Right lobe of liver (tissue), 4 donors: Measurements from ENCODE around the gene WDFY2.

ENCODE experiments used
- CTCF ChIP-seq, 4 donors: fragments of 200-600 bp in 3 of 4; fragments of 450-650 bp in 1 of 4; IDR thresholded peaks; one replicate each; pipeline versions ENCODE4 v1.5.1 to v1.8.0; 2016 to 2022; ENCODE audit warnings: antibody characterized with exemption in 4 of 4, mild to moderate bottlenecking in 2 of 4
- POLR2A ChIP-seq: fragments of 450-650 bp; IDR thresholded peaks from one replicate; pipeline ENCODE4 v1.6.1; 2017; ENCODE audit warnings: antibody characterized with exemption, mild to moderate bottlenecking
- donor health status: DM: no; HTN: no; CAD: no.
- donor health status: DM: no; HTN: no; CAD: no.
- donor health status: DM: no; HTN: yes; CAD: no.

DNA sequence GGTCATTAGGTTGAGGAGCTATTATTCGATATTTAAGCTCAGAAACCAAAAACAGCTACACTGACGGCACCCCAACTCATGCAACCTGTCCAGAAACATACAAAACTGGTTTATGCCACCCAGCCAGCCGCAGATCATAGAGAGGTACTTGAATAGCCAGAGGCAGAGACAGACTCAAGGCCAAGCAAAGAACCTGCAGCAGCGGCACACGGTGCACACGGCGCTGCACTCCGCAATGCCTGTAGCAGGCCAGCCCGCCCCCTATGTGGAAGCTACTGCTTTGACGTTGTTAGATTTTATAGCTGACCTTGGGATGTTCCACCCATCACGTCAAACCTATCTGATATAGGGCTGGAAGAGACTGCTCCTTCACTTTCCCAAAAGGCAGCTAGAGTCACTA is 231.6 kb downstream of the WDFY2 start:
- TF ChIP-seq CTCF (IDR thresholded peaks at IDR 0.05) (no peak), POLR2A (no peak)
